Upper lobe of right lung (tissue), 1 donor: ENCODE results near the gene SDR42E1. TPM values are rescaled to one million over a fixed set of nuclear protein-coding genes. Genes with fewer than 3 reads are reported as not detected.

ENCODE experiments used
- ATAC-seq: fragments of 200-7000 bp; cut with Tn5 transposase; one replicate; pipeline ENCODE4 v1.9.1; 2020; ENCODE audit warnings: mild to moderate bottlenecking, moderate library complexity
- DNase-seq: peaks from one replicate; pipeline ENCODE4 v3.0.0-alpha.2; 2020
- H3K27ac ChIP-seq: fragments of 200-600 bp; one replicate; pipeline ENCODE4 v1.8.0; 2022
- H3K27me3 ChIP-seq: fragments of 200-600 bp; one replicate; pipeline ENCODE4 v1.8.0; 2022; ENCODE audit warnings: mild to moderate bottlenecking
- H3K36me3 ChIP-seq: fragments of 200-600 bp; one replicate; pipeline ENCODE4 v1.8.0; 2022
- H3K4me1 ChIP-seq: fragments of 200-600 bp; one replicate; pipeline ENCODE4 v1.8.0; 2022
- H3K4me3 ChIP-seq: fragments of 200-600 bp; one replicate; pipeline ENCODE4 v1.8.0; 2022; ENCODE audit warnings: mild to moderate bottlenecking
- H3K9me3 ChIP-seq: fragments of 200-600 bp; one replicate; pipeline ENCODE4 v1.8.0; 2022
- intact Hi-C: fragments of 100-400 bp; cut with DNase I; formaldehyde crosslinking; loops from one replicate; pipeline ENCODE4 v1.11.0; 2022
- total RNA-seq: library from RNA; stranded (reverse); fragmentation: NEBNext Ultra II Directional; extraction: Animal tissue kit (Norgen Biotek cat#: 25700); gene quantifications from one replicate; pipeline ENCODE4 v1.2.1, GENCODE V29; 2021
- TF ChIP-seq, protein P1 (sequence below): fragments of 200-600 bp; IDR thresholded peaks from one replicate; pipeline ENCODE4 v1.8.0; 2022; ENCODE audit warnings: antibody characterized with exemption
- donor health status: DM: no; HTN: yes; CAD: no; lungs with severe emphysema.

SDR42E1 gene
- total RNA-seq, 1 donor from 2014 or later, result 6.5 TPM

DNA sequence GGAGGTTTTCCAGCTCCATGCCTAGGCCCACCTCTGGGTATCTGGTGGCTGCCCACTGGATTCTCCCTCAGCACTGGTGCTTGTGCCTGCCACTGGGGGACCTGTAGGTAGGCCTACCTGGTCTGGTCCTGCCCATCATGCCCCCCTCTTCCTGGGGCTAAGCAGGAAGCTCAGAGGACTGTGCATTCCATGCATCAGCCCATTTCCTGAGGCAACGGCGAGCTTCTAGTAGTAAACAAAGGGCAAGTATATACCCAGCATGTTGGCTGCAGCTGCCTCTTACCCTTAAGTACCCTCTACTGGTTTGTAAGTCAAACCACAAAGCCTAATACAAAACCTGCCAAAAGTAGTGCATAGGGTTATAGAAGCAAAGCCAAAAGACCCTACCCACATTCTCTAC lies 37.5 kb downstream of the SDR42E1 start:
- Histone ChIP-seq H3K9me3 (peaks cover 5% of the 10 kb centered on the region), H3K4me1 (no peaks in the 10 kb centered on the region), H3K27ac (no peak overlapping the region), H3K27me3 (no peaks in the 10 kb centered on the region), H3K4me3 (no peak overlapping the region), H3K36me3 (no peaks in the 10 kb centered on the region)
- intact Hi-C loops, result no loop called here
- DNase-seq (no peak), ATAC-seq (no peak)
- TF ChIP-seq, protein P1, sequence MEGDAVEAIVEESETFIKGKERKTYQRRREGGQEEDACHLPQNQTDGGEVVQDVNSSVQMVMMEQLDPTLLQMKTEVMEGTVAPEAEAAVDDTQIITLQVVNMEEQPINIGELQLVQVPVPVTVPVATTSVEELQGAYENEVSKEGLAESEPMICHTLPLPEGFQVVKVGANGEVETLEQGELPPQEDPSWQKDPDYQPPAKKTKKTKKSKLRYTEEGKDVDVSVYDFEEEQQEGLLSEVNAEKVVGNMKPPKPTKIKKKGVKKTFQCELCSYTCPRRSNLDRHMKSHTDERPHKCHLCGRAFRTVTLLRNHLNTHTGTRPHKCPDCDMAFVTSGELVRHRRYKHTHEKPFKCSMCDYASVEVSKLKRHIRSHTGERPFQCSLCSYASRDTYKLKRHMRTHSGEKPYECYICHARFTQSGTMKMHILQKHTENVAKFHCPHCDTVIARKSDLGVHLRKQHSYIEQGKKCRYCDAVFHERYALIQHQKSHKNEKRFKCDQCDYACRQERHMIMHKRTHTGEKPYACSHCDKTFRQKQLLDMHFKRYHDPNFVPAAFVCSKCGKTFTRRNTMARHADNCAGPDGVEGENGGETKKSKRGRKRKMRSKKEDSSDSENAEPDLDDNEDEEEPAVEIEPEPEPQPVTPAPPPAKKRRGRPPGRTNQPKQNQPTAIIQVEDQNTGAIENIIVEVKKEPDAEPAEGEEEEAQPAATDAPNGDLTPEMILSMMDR, result no peak

DNA sequence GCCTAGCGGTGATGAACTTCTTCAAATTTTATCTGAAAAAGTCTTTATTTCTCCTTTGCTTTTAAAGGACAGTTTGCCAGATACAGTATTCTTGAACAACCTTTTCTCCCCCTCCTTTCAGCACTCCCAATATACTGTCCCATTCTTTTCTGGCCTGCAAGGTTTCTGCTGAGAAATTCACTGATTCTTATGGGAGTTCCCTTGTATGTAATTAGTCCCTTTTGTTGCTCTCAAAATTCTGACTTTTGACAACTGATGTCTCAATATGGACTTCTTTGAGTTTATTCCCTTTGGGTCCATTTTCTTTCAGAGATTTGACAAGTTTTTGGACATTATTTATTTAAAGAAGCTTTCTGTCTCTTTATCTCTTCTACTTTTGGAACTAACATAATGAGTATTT lies 39.4 kb downstream of the SDR42E1 start:
- H3K4me3 ChIP-seq, result no peak overlapping the region
- no peak for ATAC-seq

DNA sequence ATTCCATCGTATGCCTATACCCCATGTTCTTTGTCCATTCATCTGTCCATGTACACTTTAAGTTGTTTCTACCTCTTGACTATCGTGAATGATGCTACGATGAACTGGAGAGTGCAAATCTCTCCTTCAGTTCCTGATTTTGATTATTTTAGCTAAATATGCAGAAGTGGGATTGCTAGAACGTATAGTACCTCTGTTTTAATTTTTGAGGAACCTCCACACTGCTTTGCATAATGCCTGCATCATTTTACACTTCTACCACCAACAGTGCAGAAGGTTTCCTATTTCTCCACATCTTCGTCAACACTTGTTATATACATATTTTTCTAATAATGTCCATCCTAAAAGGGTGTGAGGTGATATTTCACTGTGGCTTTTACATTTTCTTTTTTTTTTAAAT lies 43.9 kb downstream of the SDR42E1 start:
- ATAC-seq (no peak), DNase-seq (no peak)
- TF ChIP-seq, protein P1, result no peak
- Histone ChIP-seq H3K27ac (no peak overlapping the region), H3K9me3 (peaks cover 5% of the 10 kb centered on the region), H3K4me1 (no peaks in the 10 kb centered on the region), H3K36me3 (no peaks in the 10 kb centered on the region), H3K4me3 (no peak overlapping the region), H3K27me3 (no peaks in the 10 kb centered on the region)
- intact Hi-C loops, result no loop called here

More for the DNA sequence above, 39.4 kb downstream of the SDR42E1 start:
- DNase-seq, result no peak
- intact Hi-C loops, result no loop called here
- H3K27ac ChIP-seq, result no peak overlapping the region
- no peaks in the 10 kb centered on the region for H3K4me1 ChIP-seq
- TF ChIP-seq, protein P1, result no peak
- H3K36me3 ChIP-seq, result no peaks in the 10 kb centered on the region
- no peaks in the 10 kb centered on the region for H3K27me3 ChIP-seq
- H3K9me3 ChIP-seq, result peaks cover 5% of the 10 kb centered on the region

DNA sequence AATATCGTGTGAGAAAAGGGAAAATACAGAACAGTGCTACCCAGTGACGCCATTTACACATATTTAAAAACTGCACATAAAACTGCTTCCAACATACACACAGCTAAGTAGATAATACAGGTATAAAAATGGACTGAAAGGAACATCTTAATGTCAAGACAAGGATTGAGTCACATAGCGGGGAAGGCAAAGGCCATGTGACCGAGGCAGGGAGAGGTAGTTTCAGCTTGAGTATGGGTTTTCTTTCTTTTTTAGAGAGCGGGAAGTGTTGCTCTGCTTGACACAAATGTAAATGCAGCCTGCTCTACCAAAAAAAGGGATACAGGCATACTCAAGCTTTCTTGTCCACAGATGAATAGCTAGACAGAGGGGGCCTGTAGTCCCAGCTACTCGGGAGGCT lies 46.5 kb downstream of the SDR42E1 start:
- TF ChIP-seq, protein P1, result no peak
- H3K27me3 ChIP-seq, result no peaks in the 10 kb centered on the region
- no peak overlapping the region for H3K4me3 ChIP-seq
- no peaks in the 10 kb centered on the region for H3K4me1 ChIP-seq
- no peak overlapping the region for H3K27ac ChIP-seq
- H3K9me3 ChIP-seq, result no peaks in the 10 kb centered on the region
- intact Hi-C loops, result no loop called here
- no peaks in the 10 kb centered on the region for H3K36me3 ChIP-seq
- no peak for DNase-seq
- ATAC-seq, result no peak

DNA sequence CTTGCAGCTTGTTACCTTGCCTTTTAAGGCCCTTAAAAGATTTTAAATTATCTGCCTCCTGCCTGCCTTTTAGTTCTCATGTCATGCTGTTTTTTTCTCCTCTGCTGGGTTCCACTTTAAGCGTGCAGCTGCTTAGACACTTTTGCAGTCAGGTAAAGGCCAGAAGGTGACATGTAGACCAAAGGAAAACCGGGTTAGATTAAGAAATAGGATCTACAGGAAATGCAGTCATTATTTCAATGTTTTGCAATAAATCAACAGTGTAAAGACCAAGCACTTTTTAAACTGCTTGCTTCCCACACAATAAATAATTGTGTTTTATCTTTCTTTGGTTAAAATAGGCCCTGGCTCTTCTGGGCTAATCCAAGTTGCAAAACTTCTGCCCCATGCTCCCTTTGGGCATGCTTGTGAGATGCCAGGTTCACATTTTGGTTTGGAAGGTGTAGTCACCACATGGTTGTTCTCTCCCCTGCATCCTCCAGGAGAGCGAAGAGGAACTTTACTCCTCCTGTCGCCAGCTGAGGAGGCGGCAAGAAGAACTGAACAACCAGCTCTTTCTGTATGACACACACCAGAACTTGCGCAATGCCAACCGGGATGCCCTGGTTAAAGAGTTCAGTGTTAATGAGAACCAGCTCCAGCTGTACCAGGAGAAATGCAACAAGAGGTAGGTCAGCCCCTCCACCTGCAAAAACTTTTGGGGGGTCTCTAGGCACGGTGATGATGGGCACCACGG lies 54.9 kb downstream of the SDR42E1 start:
- H3K27ac ChIP-seq, result no peak overlapping the region
- H3K36me3 ChIP-seq, result no peaks in the 10 kb centered on the region
- DNase-seq (peak; percentile 68), ATAC-seq (peak; percentile 75)
- no peak overlapping the region for H3K4me3 ChIP-seq
- intact Hi-C loops, result no loop called here
- H3K4me1 ChIP-seq, result no peaks in the 10 kb centered on the region
- H3K9me3 ChIP-seq, result peaks cover 6% of the 10 kb centered on the region
- H3K27me3 ChIP-seq, result no peaks in the 10 kb centered on the region
- TF ChIP-seq, protein P1, result no peak
